GM23338 (cell line): Measurements from ENCODE around the gene DSG3.

Source experiments
- CREB1 ChIP-seq: fragments of 250-450 bp; sonication (Bioruptor Pico); IDR thresholded peaks from 2 replicates; pipeline ENCODE4 v1.5.0; 2020; ENCODE audit warnings: low read depth, mild to moderate bottlenecking, moderate library complexity
- CTCF ChIP-seq, 2 experiments: fragments of 200-600 bp in 1 of 2; sonication (generic) in 1 of 2; conservative IDR thresholded peaks; 2 replicates each; pipeline versions ENCODE4 v1.5.1 to v1.6.1; 2016 to 2017; ENCODE audit warnings: antibody characterized with exemption in 2 of 2, low read depth in 2 of 2, mild to moderate bottlenecking in 2 of 2, moderate library complexity in 1 of 2
- ETS1 ChIP-seq: IDR thresholded peaks from 2 replicates; pipeline ENCODE4 v1.6.1; 2016; ENCODE audit warnings: antibody characterized with exemption
- EZH2 ChIP-seq: fragments of 200-600 bp; sonication (generic); IDR thresholded peaks from one replicate; pipeline ENCODE4 v1.8.0; 2017; ENCODE audit warnings: antibody characterized with exemption, mild to moderate bottlenecking, low read depth; ENCODE audit not compliant: unreplicated experiment
- EZH2phosphoT487 ChIP-seq: fragments of 200-600 bp; sonication (generic); IDR thresholded peaks from one replicate; pipeline ENCODE4 v1.8.1; 2018; ENCODE audit warnings: antibody characterized with exemption; ENCODE audit not compliant: unreplicated experiment
- JUNB ChIP-seq: IDR thresholded peaks from one replicate; pipeline ENCODE4 v1.6.1; 2016; ENCODE audit warnings: antibody characterized with exemption; ENCODE audit not compliant: unreplicated experiment
- NANOG ChIP-seq: IDR thresholded peaks from 2 replicates; pipeline ENCODE4 v1.6.1; 2016; ENCODE audit warnings: antibody characterized with exemption, borderline replicate concordance
- POLR2AphosphoS5 ChIP-seq: IDR thresholded peaks from 2 replicates; pipeline ENCODE4 v1.6.1; 2016; ENCODE audit warnings: antibody characterized with exemption, low read depth
- REST ChIP-seq: IDR thresholded peaks from one replicate; pipeline ENCODE4 v1.6.1; 2018; ENCODE audit warnings: antibody characterized with exemption; ENCODE audit not compliant: unreplicated experiment
- ZNF114 ChIP-seq: fragments of 250-450 bp; sonication (Bioruptor Pico); IDR thresholded peaks from 2 replicates; pipeline ENCODE4 v1.5.0; 2020; ENCODE audit warnings: mild to moderate bottlenecking, moderate library complexity
- ZNF331 ChIP-seq: fragments of 250-450 bp; sonication (Bioruptor Pico); IDR thresholded peaks from 2 replicates; pipeline ENCODE4 v1.5.0; 2020; ENCODE audit warnings: low read depth, mild to moderate bottlenecking, moderate library complexity

- TF ChIP-seq CTCF (conservative IDR thresholded peaks at IDR 0.05; ENCODE audit: low read depth in 2 of 2), result no peak
- TF ChIP-seq EZH2phosphoT487, result no peak
- TF ChIP-seq POLR2AphosphoS5, result no peak
- no peak for TF ChIP-seq ETS1
- TF ChIP-seq NANOG, result no peak
- TF ChIP-seq EZH2, result no peak
- TF ChIP-seq JUNB, result no peak
- TF ChIP-seq ZNF114 (CRISPR knock-in tag), result no peak
- TF ChIP-seq REST, result no peak
- TF ChIP-seq ZNF331 (CRISPR knock-in tag), result no peak
- TF ChIP-seq CREB1 (CRISPR knock-in tag), result no peak
Measured at GRCh38 chr18:31498574-31499524, 51.3 kb downstream of the DSG3 start.
